Measurements from ENCODE around the gene HRH4. TPM values are rescaled to one million over a fixed set of nuclear protein-coding genes. Genes with fewer than 3 reads are reported as not detected.

HRH4 gene
- total and polyA plus RNA-seq, 2 of the 13 experiments (the other 11 are each of a cell fraction or from before 2014, with no cell fraction given): not detected

DNA sequence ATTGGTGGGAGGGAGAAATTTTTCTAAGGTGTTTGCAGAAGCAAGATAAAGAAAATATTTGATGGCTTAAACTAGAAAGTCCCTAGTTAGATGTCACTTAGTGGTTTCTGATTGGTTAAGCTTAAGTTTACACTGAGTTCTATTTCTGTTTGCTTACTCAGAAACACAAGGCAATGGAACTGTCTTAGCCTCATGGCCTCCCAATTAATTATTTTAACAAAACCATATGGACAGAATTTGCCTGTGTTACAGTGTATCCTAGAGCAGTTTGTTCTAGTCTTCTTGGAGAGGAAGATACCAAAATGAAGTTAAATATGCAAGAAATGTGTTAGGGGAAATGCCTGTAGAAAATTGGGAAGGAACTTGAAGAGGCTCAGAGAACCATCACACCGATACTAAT lies 38.6 kb upstream of the HRH4 start (continued):
- TF ChIP-seq POGZ (CRISPR knock-in tag; IDR thresholded peaks at IDR 0.05): no peak
- no peak for TF ChIP-seq RFX1 (IDR thresholded peaks at IDR 0.05)
- no peak for TF ChIP-seq ELF4 (CRISPR knock-in tag; IDR thresholded peaks at IDR 0.05; ENCODE audit: borderline replicate concordance)
- TF ChIP-seq ZNF569 (CRISPR knock-in tag; IDR thresholded peaks at IDR 0.05; ENCODE audit: borderline replicate concordance): no peak
- TF ChIP-seq NFKB2 (CRISPR knock-in tag; IDR thresholded peaks at IDR 0.05; ENCODE audit: borderline replicate concordance): no peak
- TF ChIP-seq, protein P1, sequence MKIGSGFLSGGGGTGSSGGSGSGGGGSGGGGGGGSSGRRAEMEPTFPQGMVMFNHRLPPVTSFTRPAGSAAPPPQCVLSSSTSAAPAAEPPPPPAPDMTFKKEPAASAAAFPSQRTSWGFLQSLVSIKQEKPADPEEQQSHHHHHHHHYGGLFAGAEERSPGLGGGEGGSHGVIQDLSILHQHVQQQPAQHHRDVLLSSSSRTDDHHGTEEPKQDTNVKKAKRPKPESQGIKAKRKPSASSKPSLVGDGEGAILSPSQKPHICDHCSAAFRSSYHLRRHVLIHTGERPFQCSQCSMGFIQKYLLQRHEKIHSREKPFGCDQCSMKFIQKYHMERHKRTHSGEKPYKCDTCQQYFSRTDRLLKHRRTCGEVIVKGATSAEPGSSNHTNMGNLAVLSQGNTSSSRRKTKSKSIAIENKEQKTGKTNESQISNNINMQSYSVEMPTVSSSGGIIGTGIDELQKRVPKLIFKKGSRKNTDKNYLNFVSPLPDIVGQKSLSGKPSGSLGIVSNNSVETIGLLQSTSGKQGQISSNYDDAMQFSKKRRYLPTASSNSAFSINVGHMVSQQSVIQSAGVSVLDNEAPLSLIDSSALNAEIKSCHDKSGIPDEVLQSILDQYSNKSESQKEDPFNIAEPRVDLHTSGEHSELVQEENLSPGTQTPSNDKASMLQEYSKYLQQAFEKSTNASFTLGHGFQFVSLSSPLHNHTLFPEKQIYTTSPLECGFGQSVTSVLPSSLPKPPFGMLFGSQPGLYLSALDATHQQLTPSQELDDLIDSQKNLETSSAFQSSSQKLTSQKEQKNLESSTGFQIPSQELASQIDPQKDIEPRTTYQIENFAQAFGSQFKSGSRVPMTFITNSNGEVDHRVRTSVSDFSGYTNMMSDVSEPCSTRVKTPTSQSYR (CRISPR knock-in tag; IDR thresholded peaks at IDR 0.05; ENCODE audit: borderline replicate concordance): no peak
- TF ChIP-seq, protein P2, sequence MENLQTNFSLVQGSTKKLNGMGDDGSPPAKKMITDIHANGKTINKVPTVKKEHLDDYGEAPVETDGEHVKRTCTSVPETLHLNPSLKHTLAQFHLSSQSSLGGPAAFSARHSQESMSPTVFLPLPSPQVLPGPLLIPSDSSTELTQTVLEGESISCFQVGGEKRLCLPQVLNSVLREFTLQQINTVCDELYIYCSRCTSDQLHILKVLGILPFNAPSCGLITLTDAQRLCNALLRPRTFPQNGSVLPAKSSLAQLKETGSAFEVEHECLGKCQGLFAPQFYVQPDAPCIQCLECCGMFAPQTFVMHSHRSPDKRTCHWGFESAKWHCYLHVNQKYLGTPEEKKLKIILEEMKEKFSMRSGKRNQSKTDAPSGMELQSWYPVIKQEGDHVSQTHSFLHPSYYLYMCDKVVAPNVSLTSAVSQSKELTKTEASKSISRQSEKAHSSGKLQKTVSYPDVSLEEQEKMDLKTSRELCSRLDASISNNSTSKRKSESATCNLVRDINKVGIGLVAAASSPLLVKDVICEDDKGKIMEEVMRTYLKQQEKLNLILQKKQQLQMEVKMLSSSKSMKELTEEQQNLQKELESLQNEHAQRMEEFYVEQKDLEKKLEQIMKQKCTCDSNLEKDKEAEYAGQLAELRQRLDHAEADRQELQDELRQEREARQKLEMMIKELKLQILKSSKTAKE (CRISPR knock-in tag; IDR thresholded peaks at IDR 0.05; ENCODE audit: borderline replicate concordance): no peak

DNA sequence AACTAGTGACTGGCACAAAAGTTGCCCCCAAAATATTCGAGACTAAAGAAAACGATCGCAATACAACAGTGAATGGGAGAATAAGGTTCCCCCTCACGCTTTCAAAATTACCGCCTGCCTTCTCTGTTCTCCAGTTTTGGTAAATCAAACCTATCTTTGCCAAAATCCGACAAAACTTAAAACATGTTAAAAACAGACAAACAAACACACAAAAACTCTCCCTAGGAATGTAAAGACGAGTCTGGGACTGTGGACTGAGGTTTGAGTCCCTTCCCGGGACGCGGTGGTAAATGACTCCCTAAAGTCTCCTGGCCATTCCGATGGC lies 34.4 kb upstream of the HRH4 start:
- no peak overlapping the region for H2AFZ ChIP-seq (ENCODE audit: low read length)
- BruUV-seq (replicated peaks): no TSS peak
- no peak for ATAC-seq
- no peak for FAIRE-seq
- peaks cover 10% of the 10 kb centered on the region; the same call in 1 of the 2 replicates for H3K4me1 ChIP-seq (ENCODE audit: insufficient read depth, low read length)
- 61% methylated on average over 10 of the region's 11 CpGs for WGBS (ENCODE audit: low lambda C conversion rate)
- H3K27me3 ChIP-seq (ENCODE audit: control insufficient read depth in 1 of 2, insufficient read depth in 2 of 2, low read length in 2 of 2): no peaks in the 10 kb centered on the region; a peak in 1 of 5 replicates
- peak overlapping the region; percentile 57; the same call in 1 of the 2 replicates for H3K9ac ChIP-seq (ENCODE audit: insufficient read depth, low read depth, low read length)
- H3K79me2 ChIP-seq (ENCODE audit: insufficient read depth, low read length): no peaks in the 10 kb centered on the region
- DNase-seq (ENCODE audit: low spot score): no peak
- peaks cover 8% of the 10 kb centered on the region; the same call in 1 of the 2 replicates for H3K9me3 ChIP-seq (ENCODE audit: low read length)
- intact Hi-C loops (cut with micrococcal nuclease; ENCODE audit: unreplicated experiment) (no loop called here), in situ Hi-C loops (cut with HindIII; ENCODE audit: extremely low pct_ligation_motif_present, low pct_unique_long_range_greater_than_20kb) (no loop called here)
- peak overlapping the region; percentile 45 to 64 (median 61); a peak in 5 of 6 replicates for H3K4me3 ChIP-seq (replicated peaks in 1 of 3; ENCODE audit: insufficient read depth in 1 of 3, low read depth in 2 of 3, low read length in 3 of 3)
- no peaks in the 10 kb centered on the region for H4K20me1 ChIP-seq (ENCODE audit: insufficient read depth, low read length)
- H3K27ac ChIP-seq (ENCODE audit: extremely low read length, insufficient read depth, low read length): no peak overlapping the region
- CTCF ChIA-PET (ENCODE audit: low intra/inter-chr PET ratio, low total read pairs): no interaction called here
- TF ChIP-seq EZH2 (conservative IDR thresholded peaks at IDR 0.05; ENCODE audit: low read depth, low read length): peak; percentile 74; the same call in 1 of the 2 replicates
- TF ChIP-seq ZNF12 (CRISPR knock-in tag; IDR thresholded peaks at IDR 0.05): no peak
- TF ChIP-seq ZNF790 (CRISPR knock-in tag; IDR thresholded peaks at IDR 0.05; ENCODE audit: borderline replicate concordance): 0 out of 2 replicates have a peak, but pooled peaks have one; percentile 48
- TF ChIP-seq ADNP (CRISPR knock-in tag; IDR thresholded peaks at IDR 0.05): no peak
- POLR2A ChIA-PET: interaction anchor here (0.6 kb wide), 1 partner anchor 116 kb away, joined by 3 read pairs; no protein-coding TSS in a partner anchor
- H3K36me3 ChIP-seq (replicated peaks in 1 of 2; ENCODE audit: control insufficient read depth in 1 of 2, insufficient read depth in 2 of 2, low read length in 2 of 2): no peaks in the 10 kb centered on the region
- H3K4me2 ChIP-seq (ENCODE audit: low read depth, low read length): peak overlapping the region; percentile 67
